ENCODE measurements around the gene TMEM258. TPM values are rescaled to one million over a fixed set of nuclear protein-coding genes. Genes with fewer than 3 reads are reported as not detected.
A peak's percentile ranks its signal among the peaks of the same experiment; 100 is the strongest.

TMEM258 gene
- total and polyA plus RNA-seq, 2 donors (not counting 3 experiments of a cell fraction or from before 2014, with no cell fraction given): 140 to 534 TPM

- ChIA-PET CTCF (no interaction called here), POLR2A (no interaction called here)
- Histone ChIP-seq H4K20me1 (replicated peaks; ENCODE audit: control insufficient read depth, extremely low read depth, insufficient read depth, low read length) (no peaks in the 10 kb centered on the region), H2AFZ (ENCODE audit: low read depth, low read length) (no peak overlapping the region), H3K9ac (replicated peaks; ENCODE audit: extremely low read depth, insufficient read depth, low read length) (no peak overlapping the region), H3K79me2 (ENCODE audit: control insufficient read depth, insufficient read depth, low read length) (no peaks in the 10 kb centered on the region), H3K27ac (ENCODE audit: insufficient read depth, low read depth, low read length) (no peak overlapping the region), H3K4me1 (ENCODE audit: control insufficient read depth, extremely low read depth, insufficient read depth, low read length) (peaks cover 6% of the 10 kb centered on the region), H3K4me2 (ENCODE audit: insufficient read depth, low read length) (no peak overlapping the region), H3K9me3 (replicated peaks; ENCODE audit: control insufficient read depth, insufficient read depth, low read length) (no peaks in the 10 kb centered on the region), H3K27me3 (ENCODE audit: control insufficient read depth in 2 of 2, insufficient read depth in 2 of 2, low read length in 2 of 2) (no peaks in the 10 kb centered on the region), H3K9me1 (replicated peaks; ENCODE audit: control insufficient read depth, extremely low read depth, insufficient read depth, low read length) (no peaks in the 10 kb centered on the region), H3K36me3 (ENCODE audit: control insufficient read depth in 2 of 2, extremely low read depth in 1 of 2, insufficient read depth in 2 of 2, low read length in 2 of 2) (no peaks in the 10 kb centered on the region), H3K4me3 (replicated peaks in 1 of 3; ENCODE audit: insufficient read depth in 1 of 3, low read depth in 1 of 3, low read length in 3 of 3) (no peak overlapping the region)
- intact Hi-C loops (cut with micrococcal nuclease): no loop called here
- no peak for DNase-seq (ENCODE audit: low read depth, low spot score)
- dilution Hi-C loops (cut with MboI; ENCODE audit: extremely low pct_ligation_motif_present, low sequenced_read_pairs): no loop called here
- BruUV-seq (replicated peaks): no TSS peak
- FAIRE-seq: no peak
- TF ChIP-seq JUN (IDR thresholded peaks at IDR 0.05; ENCODE audit: borderline replicate concordance, insufficient read depth, insufficient read length, low read depth) (no peak), POLR2AphosphoS5 (IDR thresholded peaks at IDR 0.05; ENCODE audit: insufficient read depth, low read depth, low read length) (no peak)
Measured at GRCh38 chr11:61773356-61773755, 19.0 kb downstream of the TMEM258 start.

- H3K9me3 ChIP-seq (replicated peaks; ENCODE audit: control insufficient read depth, insufficient read depth, low read length): no peaks in the 10 kb centered on the region
- TF ChIP-seq CTCF (IDR thresholded peaks at IDR 0.05; ENCODE audit: extremely low read depth in 1 of 2, insufficient read depth in 1 of 2, low read depth in 1 of 2, low read length in 2 of 2) (no peak), MAX (IDR thresholded peaks at IDR 0.05; ENCODE audit: insufficient read depth, insufficient read length) (no peak), FOS (IDR thresholded peaks at IDR 0.05; ENCODE audit: borderline replicate concordance, insufficient read depth, low read length) (no peak), JUN (IDR thresholded peaks at IDR 0.05; ENCODE audit: borderline replicate concordance, insufficient read depth, insufficient read length, low read depth) (no peak), POLR2A (IDR thresholded peaks at IDR 0.05; ENCODE audit: low read depth, low read length) (no peak), GATA2 (IDR thresholded peaks at IDR 0.05; ENCODE audit: insufficient read depth, insufficient read length, low read depth, low read length) (no peak), POLR2AphosphoS5 (IDR thresholded peaks at IDR 0.05; ENCODE audit: insufficient read depth, low read depth, low read length) (no peak), MYC (IDR thresholded peaks at IDR 0.05; ENCODE audit: low read depth, low read length) (no peak), EZH2 (IDR thresholded peaks at IDR 0.05; ENCODE audit: borderline replicate concordance, low read depth, low read length, severe bottlenecking) (no peak)
- H3K79me2 ChIP-seq (ENCODE audit: control insufficient read depth, insufficient read depth, low read length): no peaks in the 10 kb centered on the region
- H3K36me3 ChIP-seq (ENCODE audit: control insufficient read depth in 2 of 2, extremely low read depth in 1 of 2, insufficient read depth in 2 of 2, low read length in 2 of 2): no peaks in the 10 kb centered on the region
- dilution Hi-C loops (cut with MboI; ENCODE audit: extremely low pct_ligation_motif_present, low sequenced_read_pairs) (no loop called here), intact Hi-C loops (cut with micrococcal nuclease) (no loop called here)
- CTCF ChIA-PET: interaction anchor here (0.8 to 1.4 kb wide), 2 partner anchors 11 to 25 kb away, joined by 3 to 8 read pairs; no protein-coding TSS in a partner anchor
- H3K4me2 ChIP-seq (ENCODE audit: insufficient read depth, low read length): no peak overlapping the region
- H3K27me3 ChIP-seq (ENCODE audit: control insufficient read depth in 2 of 2, insufficient read depth in 2 of 2, low read length in 2 of 2): no peaks in the 10 kb centered on the region
- H4K20me1 ChIP-seq (replicated peaks; ENCODE audit: control insufficient read depth, extremely low read depth, insufficient read depth, low read length): no peaks in the 10 kb centered on the region
- no peak overlapping the region for H3K9ac ChIP-seq (replicated peaks; ENCODE audit: extremely low read depth, insufficient read depth, low read length)
- POLR2A ChIA-PET: no interaction called here
- peak overlapping the region; percentile 34 for H2AFZ ChIP-seq (ENCODE audit: low read depth, low read length)
- FAIRE-seq (no peak), DNase-seq (ENCODE audit: low read depth, low spot score) (no peak)
- BruUV-seq (replicated peaks): no TSS peak
- peaks cover 6% of the 10 kb centered on the region for H3K4me1 ChIP-seq (ENCODE audit: control insufficient read depth, extremely low read depth, insufficient read depth, low read length)
- no peak overlapping the region for H3K27ac ChIP-seq (ENCODE audit: insufficient read depth, low read depth, low read length)
- no peaks in the 10 kb centered on the region for H3K9me1 ChIP-seq (replicated peaks; ENCODE audit: control insufficient read depth, extremely low read depth, insufficient read depth, low read length)
- H3K4me3 ChIP-seq (replicated peaks in 1 of 3; ENCODE audit: insufficient read depth in 1 of 3, low read depth in 1 of 3, low read length in 3 of 3): no peak overlapping the region
Measured at GRCh38 chr11:61771985-61772455, 20.4 kb downstream of the TMEM258 start.
